Mesodermal cell (in vitro differentiated cells): ENCODE results near the gene EDRF1.

ENCODE experiments used
- H3K27ac ChIP-seq: 2 replicates; pipeline ENCODE4 v1.7.0; 2013; ENCODE audit warnings: mild to moderate bottlenecking, low read depth, low read length, moderate library complexity; ENCODE audit not compliant: severe bottlenecking
- H3K36me3 ChIP-seq: 2 replicates; pipeline ENCODE4 v1.7.1; 2013; ENCODE audit warnings: mild to moderate bottlenecking, low read length, moderate library complexity; ENCODE audit not compliant: control insufficient read depth, insufficient read depth
- H3K4me1 ChIP-seq: one replicate; pipeline ENCODE4 v1.7.1; 2013; ENCODE audit warnings: mild to moderate bottlenecking, low read length; ENCODE audit not compliant: insufficient read depth, control insufficient read depth, poor library complexity, severe bottlenecking
- H3K4me3 ChIP-seq: 2 replicates; pipeline ENCODE4 v1.7.0; 2013; ENCODE audit warnings: low read length, control low read depth, mild to moderate bottlenecking; ENCODE audit not compliant: insufficient read depth, poor library complexity, severe bottlenecking; ENCODE audit errors: extremely low read depth
- H3K9me3 ChIP-seq: 2 replicates; pipeline ENCODE4 v1.7.1; 2013; ENCODE audit warnings: mild to moderate bottlenecking, low read length, moderate library complexity; ENCODE audit not compliant: control insufficient read depth
- WGBS, 2 experiments: methylation state at CpG; one replicate each; pipeline ENCODE4 v1.1.5; 2013; ENCODE audit warnings: missing lambda C conversion rate in 2 of 2; ENCODE audit not compliant: insufficient coverage in 2 of 2; 5-methylcytosine and 5-hydroxymethylcytosine counted together

Gene EDRF1

DNA sequence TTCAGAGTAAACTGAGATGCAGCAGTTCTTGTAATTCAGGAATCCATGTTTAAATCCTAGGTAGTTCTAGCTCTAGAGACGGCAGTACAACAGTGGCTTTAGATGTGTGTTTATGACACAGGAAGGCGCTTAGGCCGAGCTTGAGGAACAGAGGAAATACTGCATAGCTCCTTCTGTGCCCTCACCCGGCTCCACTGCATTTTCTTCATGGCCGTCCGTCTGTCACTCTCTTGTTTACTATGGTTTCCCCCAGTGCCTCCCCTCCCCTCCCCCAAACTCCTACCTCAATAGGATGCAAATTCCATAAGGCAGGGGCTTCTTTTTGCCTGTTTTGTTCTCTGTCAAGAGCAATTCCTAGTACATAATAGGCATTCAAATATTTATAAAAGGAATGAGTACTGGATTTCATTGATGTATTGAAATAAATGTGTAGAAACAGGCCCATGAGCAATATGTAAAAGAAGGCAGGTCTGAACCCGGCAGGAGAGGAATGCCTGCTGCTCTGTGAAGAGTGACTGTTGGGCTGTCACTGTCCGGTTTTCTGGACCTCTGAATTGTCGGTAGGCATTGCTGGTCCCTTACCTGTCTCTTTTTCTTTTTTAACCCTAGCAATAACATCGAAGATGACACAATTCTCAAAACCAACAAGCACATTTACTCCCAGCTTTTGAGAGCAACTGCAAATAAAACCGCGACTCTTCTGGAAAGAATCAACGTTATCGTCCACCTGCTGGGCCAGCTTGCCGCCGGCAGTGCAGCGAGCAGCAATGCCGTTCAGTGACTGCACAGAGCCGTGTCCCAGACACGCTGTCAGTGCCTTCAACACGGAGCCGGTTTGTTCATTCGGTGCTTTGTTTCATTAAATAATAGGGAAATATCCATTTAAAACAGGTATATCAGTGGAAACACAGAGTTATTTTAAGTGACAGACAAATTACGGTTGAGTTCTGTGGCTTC lies 43.5 kb downstream of the EDRF1 start:
- 75 to 82% methylated on average over 19 to 21 of the region's 24 CpGs for WGBS, 2 experiments
- Histone ChIP-seq H3K27ac (no peak overlapping the region), H3K36me3 (peaks cover 70% of the 10 kb centered on the region), H3K4me1 (peaks cover 5% of the 10 kb centered on the region), H3K9me3 (no peaks in the 10 kb centered on the region), H3K4me3 (no peak overlapping the region)

DNA sequence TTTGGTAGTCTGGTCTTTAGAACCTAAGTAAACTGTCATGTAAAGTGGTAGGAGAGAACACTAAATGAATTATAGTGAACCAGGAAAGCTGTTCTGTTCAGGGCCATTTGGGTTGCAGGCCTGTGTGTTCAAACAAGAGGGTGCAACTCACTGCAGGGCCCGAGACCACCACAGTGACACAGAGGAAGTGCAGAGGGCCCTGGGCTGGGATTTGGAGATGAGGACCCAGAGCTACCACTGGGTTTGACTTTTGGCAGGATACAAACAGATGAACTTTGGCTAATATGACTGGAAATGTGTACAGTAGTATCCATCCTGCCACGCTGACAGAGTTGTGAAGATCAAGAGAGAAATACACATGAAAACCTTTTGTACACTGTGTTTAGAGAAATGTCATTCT lies 46.3 kb downstream of the EDRF1 start:
- Histone ChIP-seq H3K36me3 (peaks cover 51% of the 10 kb centered on the region), H3K9me3 (no peaks in the 10 kb centered on the region), H3K27ac (no peak overlapping the region), H3K4me1 (peaks cover 5% of the 10 kb centered on the region), H3K4me3 (no peak overlapping the region)
- WGBS, 2 experiments = 96 to 100% methylated on average over 1 to 2 of the region's 2 CpGs

DNA sequence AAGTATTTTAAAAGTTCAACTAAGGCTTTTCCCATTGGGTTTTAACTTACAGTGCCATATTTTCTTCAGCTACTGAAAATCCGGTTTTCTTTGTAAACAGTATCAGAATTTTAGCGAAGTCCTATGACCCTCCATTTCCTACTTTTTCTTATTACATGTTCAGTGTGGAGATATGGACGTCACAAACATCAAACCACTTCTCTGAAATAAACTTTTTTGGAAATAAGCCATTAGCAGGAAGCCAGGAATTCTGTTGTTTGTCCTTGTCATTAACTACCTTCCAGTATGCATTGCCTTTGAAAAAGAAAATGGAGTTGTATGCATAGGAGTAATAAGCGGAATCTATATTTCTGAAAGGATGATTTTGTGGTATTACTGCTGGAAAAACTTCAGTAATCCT lies 47.0 kb downstream of the EDRF1 start:
- Histone ChIP-seq H3K4me1 (peaks cover 5% of the 10 kb centered on the region), H3K9me3 (no peaks in the 10 kb centered on the region), H3K4me3 (no peak overlapping the region), H3K36me3 (peaks cover 51% of the 10 kb centered on the region), H3K27ac (no peak overlapping the region)
- 100% methylated on average over 1 to 2 of the region's 4 CpGs for WGBS, 2 experiments

DNA sequence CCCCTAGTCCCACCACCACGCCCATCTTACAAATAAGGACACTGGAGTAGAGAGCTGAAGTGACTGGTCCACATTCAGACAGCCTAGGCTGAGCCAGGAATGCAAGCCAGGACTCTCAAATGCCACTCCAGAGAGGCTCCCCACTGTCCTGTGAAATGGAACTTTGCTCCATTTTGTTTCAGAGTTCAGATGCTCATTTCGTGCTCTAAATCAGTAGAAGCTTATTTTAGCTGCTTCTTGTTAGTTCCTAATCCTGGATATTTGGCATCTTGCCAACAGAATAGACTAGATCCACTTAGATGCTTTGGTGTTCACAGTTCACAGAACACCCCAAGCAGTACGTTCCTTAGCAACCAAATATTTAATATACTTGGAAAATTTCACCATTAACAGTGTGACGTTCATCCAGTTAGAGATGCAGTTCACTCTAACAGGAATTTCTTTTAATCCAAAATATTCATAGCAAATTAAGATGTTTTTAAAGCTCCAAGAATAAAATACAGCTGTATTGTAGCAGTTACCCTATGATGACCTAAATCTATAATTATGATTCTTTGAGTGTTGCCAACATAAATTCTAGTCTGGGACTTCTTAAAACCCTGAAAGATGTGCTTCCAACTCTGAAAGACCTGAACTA lies 48.8 kb downstream of the EDRF1 start:
- Histone ChIP-seq H3K27ac (no peak overlapping the region), H3K36me3 (peaks cover 36% of the 10 kb centered on the region), H3K9me3 (no peaks in the 10 kb centered on the region), H3K4me3 (no peak overlapping the region), H3K4me1 (no peaks in the 10 kb centered on the region)
- 86 to 88% methylated on average over 1 to 4 of the region's 4 CpGs for WGBS, 2 experiments

DNA sequence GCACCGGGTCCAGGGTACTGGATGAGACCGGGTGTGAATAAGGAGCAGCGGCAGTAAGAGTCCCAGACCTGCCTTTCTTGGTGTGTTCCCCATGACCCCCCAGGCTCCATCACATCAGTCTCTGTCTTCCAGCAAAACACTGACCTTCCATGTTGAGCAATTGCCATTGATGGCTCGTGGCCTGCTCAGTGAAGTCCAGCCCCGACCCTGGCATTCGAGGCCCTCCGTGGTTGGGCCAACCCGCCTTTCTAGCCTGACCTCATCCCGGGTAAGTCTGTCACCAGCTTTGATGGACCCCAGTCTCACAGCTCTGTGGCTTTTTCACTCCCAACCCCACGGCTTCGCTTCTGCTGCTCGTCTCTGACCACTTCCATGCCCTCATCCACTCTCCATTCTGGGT lies 49.7 kb downstream of the EDRF1 start:
- Histone ChIP-seq H3K36me3 (peaks cover 28% of the 10 kb centered on the region), H3K4me3 (no peak overlapping the region), H3K4me1 (no peaks in the 10 kb centered on the region), H3K9me3 (no peaks in the 10 kb centered on the region), H3K27ac (no peak overlapping the region)
- 97% methylated on average over 9 to 12 of the region's 12 CpGs for WGBS, 2 experiments

DNA sequence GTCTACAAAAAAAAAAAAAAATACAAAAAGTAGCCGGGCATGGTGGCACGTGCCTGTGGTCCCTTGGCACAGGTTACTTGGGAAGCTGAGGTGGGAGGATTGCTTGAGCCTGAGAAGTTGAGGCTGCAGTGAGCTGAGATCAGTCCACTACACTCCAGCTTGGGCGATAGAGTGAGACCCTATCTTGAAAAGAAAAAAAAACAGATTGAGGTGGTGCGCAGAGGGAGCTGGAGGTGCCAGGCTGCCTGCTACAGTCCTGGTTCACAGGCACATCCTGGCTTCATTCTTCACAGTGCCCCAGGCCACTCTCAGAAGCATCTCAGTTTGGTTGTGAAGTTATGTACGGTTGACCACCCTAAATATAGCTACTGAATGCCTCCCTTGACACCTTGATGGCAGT lies 51.3 kb downstream of the EDRF1 start:
- 87 to 95% methylated on average over 4 of the region's 5 CpGs for WGBS, 2 experiments
- H3K9me3 ChIP-seq = no peaks in the 10 kb centered on the region
- no peak overlapping the region for H3K4me3 ChIP-seq
- H3K36me3 ChIP-seq = peaks cover 11% of the 10 kb centered on the region
- no peak overlapping the region for H3K27ac ChIP-seq
- no peaks in the 10 kb centered on the region for H3K4me1 ChIP-seq

DNA sequence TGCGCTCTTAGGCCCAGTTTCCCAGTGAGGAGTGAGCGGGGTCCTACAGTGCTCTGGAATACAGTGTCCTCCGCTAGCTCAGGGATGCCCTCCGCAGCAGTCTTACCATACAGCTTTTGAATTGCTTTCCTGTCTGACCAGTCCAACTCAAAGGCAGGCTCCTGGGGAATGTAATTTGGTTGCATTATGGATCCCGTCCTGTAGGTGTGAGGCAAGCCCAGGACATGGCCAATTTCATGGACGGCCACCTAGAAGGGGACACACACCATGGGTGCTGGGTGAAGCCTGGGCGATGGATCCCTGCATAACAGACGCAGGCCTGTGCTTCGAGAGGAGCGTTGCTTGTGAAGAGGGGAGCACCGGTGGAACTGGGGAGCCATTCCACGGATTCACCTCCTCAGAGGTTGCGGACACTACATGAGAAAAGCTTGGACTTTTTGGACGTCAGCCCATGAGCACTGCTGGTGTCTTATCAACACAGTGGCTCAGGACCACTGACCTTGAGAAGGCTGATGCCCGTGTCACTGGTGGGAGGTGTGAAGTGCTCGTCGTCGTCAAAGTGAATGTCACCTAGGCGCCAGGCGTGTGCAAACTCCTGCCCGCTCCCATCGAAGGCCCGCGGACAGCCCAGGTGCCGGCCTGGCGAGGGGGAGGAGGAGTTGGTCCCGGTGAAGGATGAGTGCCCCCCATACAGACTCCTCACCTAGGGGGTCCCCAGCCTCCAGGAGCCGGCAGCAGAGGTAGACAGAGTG lies 52.8 kb downstream of the EDRF1 start:
- 92 to 97% methylated on average over 20 to 27 of the region's 28 CpGs for whole genome bisulfite sequencing, 2 experiments
- H3K36me3 ChIP-seq = no peaks in the 10 kb centered on the region
- H3K4me3 ChIP-seq = no peak overlapping the region
- H3K4me1 ChIP-seq = no peaks in the 10 kb centered on the region
- no peaks in the 10 kb centered on the region for H3K9me3 ChIP-seq
- no peak overlapping the region for H3K27ac ChIP-seq

DNA sequence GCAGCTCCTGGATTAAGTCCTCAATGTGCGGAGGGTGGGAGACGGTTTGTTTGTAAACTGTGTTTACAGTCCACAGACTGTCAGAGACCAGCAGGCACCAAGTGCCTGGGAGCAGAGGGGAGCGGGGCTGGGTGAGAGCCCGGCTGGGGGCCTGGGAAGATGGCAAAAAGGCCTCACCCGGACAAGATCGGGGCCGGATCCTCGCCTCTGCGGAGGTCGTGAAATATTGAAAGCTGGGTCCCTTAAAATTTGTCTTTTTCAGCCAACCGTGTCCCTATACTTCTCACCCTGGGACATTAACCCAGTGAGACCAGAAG lies 53.3 kb downstream of the EDRF1 start:
- Histone ChIP-seq H3K9me3 (no peaks in the 10 kb centered on the region), H3K4me1 (no peaks in the 10 kb centered on the region), H3K4me3 (no peak overlapping the region), H3K36me3 (no peaks in the 10 kb centered on the region), H3K27ac (no peak overlapping the region)
- 90 to 95% methylated on average over 11 of the region's 11 CpGs for WGBS, 2 experiments

DNA sequence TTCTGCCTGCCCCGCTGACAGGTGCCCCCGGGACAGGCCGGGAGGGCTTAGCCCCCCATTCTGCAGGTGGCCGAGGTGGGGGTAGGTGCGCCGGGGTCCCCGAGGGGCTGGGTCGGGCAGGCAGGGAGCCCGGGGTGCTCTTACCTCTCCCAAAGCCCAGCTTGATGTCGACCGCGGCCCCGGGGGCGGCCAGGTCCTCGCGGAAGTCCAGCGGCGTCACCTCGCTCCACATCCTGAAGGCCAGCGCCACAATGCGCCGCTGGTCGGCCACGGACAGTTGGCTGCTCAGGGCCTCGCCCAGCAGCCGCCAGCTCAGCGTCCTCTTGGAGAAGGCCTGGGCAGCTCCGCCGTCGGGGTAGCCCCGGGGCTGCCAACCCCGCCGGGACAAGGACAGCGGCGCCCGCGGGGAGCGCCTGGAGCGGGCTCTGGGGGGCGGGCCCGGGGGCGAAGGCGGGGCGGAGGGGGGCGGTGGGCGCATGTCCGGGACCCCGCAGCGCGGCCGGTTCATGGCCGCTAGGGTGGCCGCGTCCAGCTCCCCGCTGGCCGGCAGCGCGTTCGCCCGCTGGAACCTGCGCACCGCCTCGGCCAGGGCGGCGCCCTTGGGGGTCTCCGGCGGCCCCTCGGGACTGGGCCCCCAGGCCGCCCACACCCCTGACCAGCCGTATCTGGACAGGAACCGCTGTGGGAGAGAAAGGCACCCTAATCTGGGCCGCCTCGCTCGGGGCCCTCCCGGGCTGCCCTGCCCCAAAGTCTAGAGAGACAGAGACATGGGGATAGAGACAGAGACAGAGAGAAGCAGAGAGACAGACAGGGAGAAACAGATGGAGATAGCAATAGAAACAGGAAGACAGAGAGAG lies 54.4 kb downstream of the EDRF1 start:
- no peaks in the 10 kb centered on the region for H3K36me3 ChIP-seq
- no peaks in the 10 kb centered on the region for H3K9me3 ChIP-seq
- H3K27ac ChIP-seq = no peak overlapping the region
- 93 to 95% methylated on average over 53 to 73 of the region's 75 CpGs for WGBS, 2 experiments
- H3K4me3 ChIP-seq = no peak overlapping the region
- H3K4me1 ChIP-seq = no peaks in the 10 kb centered on the region

DNA sequence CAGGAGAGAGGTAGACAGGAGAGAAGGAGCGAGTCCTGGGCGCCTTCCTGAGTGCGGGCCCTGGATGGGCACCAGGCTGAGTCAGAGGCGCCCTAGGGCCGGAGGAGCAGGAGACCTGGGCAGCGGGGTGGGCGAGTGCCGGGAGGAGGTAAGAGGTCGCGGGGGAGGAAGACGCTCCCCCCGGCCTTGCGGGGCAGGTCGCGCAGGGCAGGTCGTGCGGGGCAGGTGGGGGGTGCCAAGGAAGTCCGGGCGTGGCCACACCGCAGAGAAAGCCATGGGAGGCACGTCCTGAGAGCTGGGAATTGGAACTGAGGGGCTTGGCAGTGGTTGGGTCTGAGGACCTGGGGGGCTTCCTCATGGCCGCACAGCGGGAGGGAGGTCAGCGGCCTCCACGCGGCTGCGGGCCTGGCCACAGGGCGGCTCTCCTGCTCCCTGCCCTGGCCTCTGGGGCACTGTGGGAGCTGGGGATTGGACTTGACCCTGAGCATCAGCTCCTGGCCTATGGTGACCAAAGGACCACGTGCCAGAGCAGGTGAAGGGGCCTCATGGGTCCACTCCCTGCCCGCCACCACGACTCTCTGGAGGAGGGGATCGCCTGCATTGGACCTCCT lies 55.2 kb downstream of the EDRF1 start:
- no peaks in the 10 kb centered on the region for H3K9me3 ChIP-seq
- WGBS, 2 experiments = 93% methylated on average over 30 to 31 of the region's 32 CpGs
- H3K27ac ChIP-seq = no peak overlapping the region
- no peaks in the 10 kb centered on the region for H3K4me1 ChIP-seq
- H3K4me3 ChIP-seq = no peak overlapping the region
- H3K36me3 ChIP-seq = no peaks in the 10 kb centered on the region
